GM21390 (cell line): Measurements from ENCODE around the gene MMD.
A peak's percentile ranks its signal among the peaks of the same experiment; 100 is the strongest.

Experiments
- ATAC-seq: cut with Tn5 transposase; IDR thresholded peaks from one replicate; pipeline ENCODE4 v1.9.1; 2021; ENCODE audit not compliant: unreplicated experiment

MMD gene

GRCh38 chr17:55354941-55355340, 66.7 kb downstream of the MMD start:
- ATAC-seq = no peak

GRCh38 chr17:55354010-55354409, 67.6 kb downstream of the MMD start:
- no peak for ATAC-seq

GRCh38 chr17:55351226-55351625, 70.4 kb downstream of the MMD start:
- no peak for ATAC-seq

- no peak for ATAC-seq
These were observed 70.8 kb downstream of the MMD start for GRCh38 chr17:55350825-55351205.

GRCh38 chr17:55348749-55349354, 72.8 kb downstream of the MMD start:
- peak; percentile 60 for ATAC-seq

- ATAC-seq = no peak
These were observed 74.3 kb downstream of the MMD start for GRCh38 chr17:55347341-55347740.

- ATAC-seq = no peak
These were observed 75.0 kb downstream of the MMD start for GRCh38 chr17:55346658-55347057.

GRCh38 chr17:55345132-55345531, 76.5 kb downstream of the MMD start:
- ATAC-seq = no peak

- no peak for ATAC-seq
These were observed 77.1 kb downstream of the MMD start for GRCh38 chr17:55344514-55344997.

- ATAC-seq = no peak
These were observed 77.6 kb downstream of the MMD start for GRCh38 chr17:55343900-55344513.

- ATAC-seq = no peak
These were observed 78.6 kb downstream of the MMD start for GRCh38 chr17:55342800-55343585.
